ENCODE measurements around the gene BTNL9. TPM values are rescaled to one million over a fixed set of nuclear protein-coding genes. Genes with fewer than 3 reads are reported as not detected.

The BTNL9 gene
- polyA plus RNA-seq, 1 donor (not counting 4 experiments of a cell fraction or from before 2014, with no cell fraction given), result 0.07 TPM

DNA sequence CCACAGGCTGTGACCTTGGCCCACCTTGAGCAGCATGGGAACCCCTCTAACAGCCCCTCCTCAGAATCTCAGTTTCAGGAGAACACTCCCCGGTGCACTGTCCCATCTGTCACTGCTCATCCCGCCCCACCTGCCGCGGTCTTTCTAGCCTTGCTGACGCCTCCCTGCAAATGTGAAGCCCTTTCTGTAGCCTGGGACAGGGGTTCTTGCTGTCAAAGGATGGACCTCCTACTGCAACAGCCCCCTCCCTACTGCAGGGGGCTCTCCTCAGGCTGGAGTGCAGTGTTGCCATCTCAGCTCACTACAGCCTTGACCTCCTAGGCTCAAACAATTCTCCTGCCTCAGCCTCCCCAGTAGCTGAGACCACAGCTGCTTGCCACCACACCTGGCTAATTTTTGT lies 70.9 kb downstream of the BTNL9 start:
- TF ChIP-seq CTCF (optimal IDR thresholded peaks at IDR 0.05 in 1 of 3, IDR thresholded peaks at IDR 0.05 in 1 of 3, conservative IDR thresholded peaks at IDR 0.05 in 1 of 3; ENCODE audit: extremely low read depth in 1 of 3, insufficient read depth in 2 of 3, low read length in 3 of 3) (no peak), EZH2 (IDR thresholded peaks at IDR 0.05; ENCODE audit: low read length) (no peak)
- Histone ChIP-seq H2AFZ (ENCODE audit: control insufficient read depth, low read length) (no peak overlapping the region), H3K9me3 (ENCODE audit: control insufficient read depth, low read depth, low read length) (no peaks in the 10 kb centered on the region), H3K36me3 (ENCODE audit: control insufficient read depth in 2 of 2, extremely low read depth in 1 of 2, insufficient read depth in 2 of 2, low read length in 2 of 2) (no peaks in the 10 kb centered on the region), H3K9me1 (ENCODE audit: control insufficient read depth, extremely low read depth, insufficient read depth, low read length) (no peaks in the 10 kb centered on the region), H3K4me2 (ENCODE audit: control insufficient read depth, extremely low read depth, insufficient read depth, low read depth, low read length) (no peak overlapping the region), H3K9ac (ENCODE audit: control insufficient read depth, extremely low read depth, insufficient read depth, low read length) (no peak overlapping the region), H3K4me3 (ENCODE audit: control insufficient read depth in 2 of 3, extremely low read depth in 1 of 3, insufficient read depth in 2 of 3, low read depth in 1 of 3, low read length in 3 of 3) (no peak overlapping the region), H3K27ac (ENCODE audit: control insufficient read depth, insufficient read depth, low read length) (no peak overlapping the region), H4K20me1 (ENCODE audit: control insufficient read depth, extremely low read depth, insufficient read depth, low read length) (no peaks in the 10 kb centered on the region), H3K79me2 (ENCODE audit: control insufficient read depth, insufficient read depth, low read length) (no peaks in the 10 kb centered on the region), H3K4me1 (ENCODE audit: control insufficient read depth, extremely low read depth, insufficient read depth, low read length) (peaks cover 7% of the 10 kb centered on the region), H3K27me3 (ENCODE audit: control insufficient read depth, extremely low read depth, insufficient read depth, low read length) (peaks cover 17% of the 10 kb centered on the region)
- FAIRE-seq (no peak), DNase-seq (ENCODE audit: low read depth, low spot score) (no peak)
- dilution Hi-C loops (cut with MboI; ENCODE audit: extremely low pct_ligation_motif_present, low sequenced_read_pairs), result no loop called here

Small RNA genes within 50 kb of the gene (small RNA-seq; reads per million reads assigned to genes)
- gene MIR8089 (ENCODE audit: insufficient read length in 3 of 3, low read depth in 3 of 3, low replicate concordance in 1 of 3), result 0 reads per million in 3 experiments
- gene RNU6-1036P (ENCODE audit: insufficient read length in 3 of 3, low read depth in 3 of 3, low replicate concordance in 1 of 3), result 0 reads per million in 3 experiments

Other genes with a start within 250 kb of the BTNL9 start
- 80.3 to 108 TPM (median 98.3 TPM) in 3 replicates for gene MGAT1, start 237.5 kb upstream of the BTNL9 start, polyA plus RNA-seq
- 8.4 to 21.5 TPM (median 13.9 TPM) in 3 replicates for gene ZFP62, start 179.0 kb upstream of the BTNL9 start, polyA plus RNA-seq
- gene BTNL8, start 141.1 kb upstream of the BTNL9 start, polyA plus RNA-seq, result not detected in 3 replicates
- gene BTNL3, start 51.4 kb upstream of the BTNL9 start, polyA plus RNA-seq, result not detected in 3 replicates
- gene OR2V1, start 90.9 kb downstream of the BTNL9 start, polyA plus RNA-seq, result not detected in 3 replicates
- gene OR2V2, start 107.3 kb downstream of the BTNL9 start, polyA plus RNA-seq, result not detected in 3 replicates
- 21.7 to 27.6 TPM (median 22.4 TPM) in 3 replicates for gene TRIM7, start 164.9 kb downstream of the BTNL9 start, polyA plus RNA-seq
- 11.8 to 14.1 TPM (median 13.4 TPM) in 3 replicates for gene TRIM41, start 183.0 kb downstream of the BTNL9 start, polyA plus RNA-seq
- gene RACK1, start 203.6 kb downstream of the BTNL9 start, polyA plus RNA-seq, result 3,291 to 4,197 TPM (median 3,883 TPM) in 3 replicates
- 4.3 to 7.7 TPM (median 7.5 TPM) in 3 replicates for gene TRIM52, start 220.9 kb downstream of the BTNL9 start, polyA plus RNA-seq